HG02798 (cell line): ENCODE data around the gene TEX13B.
"Not testable (repeated sequence)": the region's sequence is repeated elsewhere in the genome, so short reads cannot be mapped to it uniquely, and the experiment has no call there.

Source experiments
- ATAC-seq: cut with Tn5 transposase; IDR thresholded peaks from one replicate; pipeline ENCODE4 v1.9.1; 2021; ENCODE audit warnings: mild to moderate bottlenecking; ENCODE audit not compliant: unreplicated experiment, poor library complexity

TEX13B gene

DNA sequence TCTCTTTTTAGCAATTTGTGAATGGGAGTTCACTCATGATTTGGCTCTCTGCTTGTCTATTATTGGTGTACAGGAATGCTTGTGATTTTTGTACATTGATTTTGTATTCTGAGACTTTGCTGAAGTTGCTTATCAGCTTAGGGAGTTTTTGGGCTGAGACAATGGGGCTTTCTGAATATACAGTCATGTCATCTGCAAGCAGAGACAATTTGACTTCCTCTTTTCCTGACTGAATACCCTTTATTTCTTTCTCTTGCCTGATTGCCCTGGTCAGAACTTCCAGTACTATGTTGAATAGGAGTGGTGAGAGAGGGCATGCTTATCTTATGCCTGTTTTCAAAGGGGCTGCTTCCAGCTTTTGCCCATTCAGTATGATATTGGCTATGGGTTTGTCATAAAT is 26.8 kb downstream of the TEX13B start:
- not testable (repeated sequence) for ATAC-seq

DNA sequence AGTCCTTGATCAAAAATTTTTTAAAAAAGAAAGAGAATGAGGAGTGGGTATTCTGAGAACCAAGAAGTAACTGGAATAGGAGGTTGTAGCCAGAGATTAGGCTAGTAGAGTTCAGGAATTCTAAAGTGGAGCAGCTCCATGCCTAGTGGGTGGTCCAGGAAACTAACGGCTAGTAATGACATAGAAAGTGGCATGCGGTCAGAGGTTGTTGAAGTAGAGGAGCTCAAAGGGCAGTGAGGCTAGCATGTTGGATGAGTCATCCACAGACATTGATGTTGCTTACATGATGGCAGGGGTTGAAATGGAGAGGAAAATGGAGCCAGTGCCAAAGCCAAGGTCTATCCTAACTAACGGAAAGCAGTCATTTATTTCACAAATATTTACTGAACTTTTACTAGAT is 42.1 kb downstream of the TEX13B start:
- no peak for ATAC-seq

DNA sequence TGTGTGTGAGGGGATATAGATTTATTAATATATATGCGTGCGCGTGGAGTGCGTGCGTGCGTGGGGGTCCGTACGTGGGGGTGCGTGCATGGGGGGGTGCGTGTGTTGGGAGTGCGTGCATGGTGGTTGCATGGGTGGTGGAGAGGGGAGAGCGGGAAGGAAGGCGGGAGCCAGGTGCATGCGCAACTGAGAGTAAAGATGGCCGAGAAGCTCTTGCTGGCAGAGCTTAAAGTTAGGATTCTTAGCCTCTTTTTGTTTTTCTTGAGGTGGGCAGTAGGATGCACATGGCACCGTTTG is 45.8 kb downstream of the TEX13B start:
- no peak for ATAC-seq

DNA sequence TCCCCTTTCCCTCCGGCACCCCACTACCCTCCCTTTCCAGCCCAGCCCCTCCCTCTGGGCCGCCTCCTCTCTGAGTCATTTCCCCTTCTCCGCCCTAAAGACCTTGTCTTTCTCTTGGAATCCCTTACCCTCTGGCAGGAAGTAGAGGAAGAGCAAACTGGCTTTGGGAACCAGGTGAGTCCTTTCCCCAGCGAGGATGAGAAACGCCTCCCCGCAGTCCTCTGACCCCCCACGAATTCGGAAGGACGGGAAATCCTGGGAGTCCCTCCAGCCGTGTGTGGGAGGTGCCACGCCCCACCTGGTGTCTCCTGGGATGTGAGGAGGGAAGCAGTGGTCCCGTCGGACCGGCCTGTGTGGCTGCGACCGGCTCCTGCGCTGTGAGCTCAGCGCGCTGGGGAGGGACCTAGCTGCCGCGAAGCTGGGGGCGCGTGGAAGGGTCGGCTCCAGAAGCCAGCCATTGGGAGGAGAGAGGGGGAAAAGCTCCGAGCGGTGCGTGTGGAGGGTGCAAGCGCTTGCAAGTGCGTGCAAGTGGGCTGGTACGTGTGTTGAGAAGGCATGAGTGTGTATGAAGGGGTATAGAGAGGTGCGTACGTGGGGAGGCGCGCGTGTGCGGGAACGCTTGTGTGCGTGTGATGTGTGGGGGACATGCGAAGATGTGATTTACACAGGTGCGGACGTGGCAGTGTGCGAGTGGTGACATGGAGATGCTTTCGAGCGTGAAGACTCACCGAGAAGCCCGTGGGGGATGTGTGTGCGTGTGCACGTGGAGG is 46.3 kb downstream of the TEX13B start:
- no peak for ATAC-seq

DNA sequence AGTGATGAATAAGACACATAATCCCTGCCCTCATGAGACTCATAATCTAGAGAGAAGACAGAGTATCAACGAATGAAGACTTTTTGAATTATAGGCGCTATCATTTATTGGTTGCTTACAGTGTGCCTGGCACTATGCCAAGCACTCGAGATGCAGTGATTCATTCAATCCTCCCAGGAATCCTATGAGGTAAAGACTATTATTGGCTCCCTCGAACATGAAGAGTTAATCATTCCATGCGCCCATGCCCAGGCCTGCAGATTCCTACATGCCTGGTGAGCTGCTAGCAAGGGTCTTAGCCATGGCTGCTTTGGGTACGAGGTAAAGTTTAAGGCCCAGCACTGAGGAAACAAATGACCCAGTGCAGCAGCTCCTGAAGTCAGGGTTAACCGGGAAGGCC is 47.0 kb downstream of the TEX13B start:
- no peak for ATAC-seq

DNA sequence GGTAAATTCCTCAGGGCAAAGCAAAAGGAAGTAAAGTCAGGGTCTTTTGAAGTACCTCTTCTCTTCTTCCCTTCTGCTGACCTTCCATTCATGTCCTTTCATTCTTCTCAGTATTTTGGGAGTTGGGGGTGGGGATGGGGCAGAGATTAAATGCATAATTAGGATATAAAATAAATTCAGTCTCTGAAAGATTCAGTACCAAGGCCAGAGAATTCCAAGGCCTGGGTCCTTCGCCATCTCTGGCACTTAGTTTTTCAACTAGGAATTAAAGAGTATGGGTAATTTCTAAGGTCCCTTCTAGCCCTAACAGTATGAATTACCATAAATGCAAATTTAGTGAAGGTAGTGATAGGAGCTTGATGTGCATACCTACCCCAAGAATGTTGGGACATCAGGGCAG is 47.9 kb downstream of the TEX13B start:
- no peak for ATAC-seq
